ENCODE results near the gene TCERG1L.
"Not testable (repeated sequence)": the region's sequence is repeated elsewhere in the genome, so short reads cannot be mapped to it uniquely, and the experiment has no call there.

The TCERG1L gene

DNA sequence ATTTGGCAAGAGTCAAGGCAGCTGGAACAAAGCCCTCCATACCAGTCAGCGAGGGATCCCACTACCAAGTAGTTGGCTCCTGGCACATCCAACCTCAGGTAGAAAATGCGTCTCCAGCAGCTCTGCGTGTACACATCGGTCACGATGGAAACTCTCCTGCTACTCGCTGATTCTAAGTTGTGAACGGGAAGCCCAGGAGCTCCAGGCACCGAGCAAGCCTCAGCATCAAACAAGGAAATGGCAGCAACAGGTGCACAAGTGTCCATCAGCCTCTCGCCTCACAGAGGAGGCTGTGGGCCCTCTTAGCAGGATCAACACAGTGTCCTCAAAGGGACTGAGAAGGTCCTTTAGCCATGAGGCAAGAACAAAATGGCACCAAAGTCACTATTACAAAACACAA lies 127.0 kb downstream of the TCERG1L start:
- no peak for DNase-seq (ENCODE audit: low read depth)

GRCh38 chr10:131183546-131184045 lies 127.9 kb downstream of the TCERG1L start:
- DNase-seq (ENCODE audit: low read depth) = no peak

DNA sequence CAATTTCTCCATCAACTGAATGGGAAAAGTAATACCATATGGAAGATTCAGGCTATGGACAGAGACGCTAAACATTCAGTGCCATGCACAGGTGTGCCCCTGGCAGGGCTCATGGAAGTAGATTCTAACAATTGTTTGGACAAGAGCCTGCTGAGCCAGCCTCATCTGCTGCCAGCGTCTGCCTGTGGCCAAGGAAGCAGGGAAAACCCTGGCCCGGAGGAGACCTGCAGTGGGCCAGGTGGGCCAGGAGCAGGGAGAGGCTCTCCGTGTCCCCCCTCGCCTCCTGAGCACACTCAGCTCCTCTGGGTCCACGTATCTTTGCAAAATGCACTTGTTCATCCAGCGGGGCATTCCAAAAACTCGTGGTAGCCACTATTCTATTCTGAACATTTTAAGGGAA lies 130.1 kb downstream of the TCERG1L start:
- no peak for DNase-seq (ENCODE audit: low read depth)

DNA sequence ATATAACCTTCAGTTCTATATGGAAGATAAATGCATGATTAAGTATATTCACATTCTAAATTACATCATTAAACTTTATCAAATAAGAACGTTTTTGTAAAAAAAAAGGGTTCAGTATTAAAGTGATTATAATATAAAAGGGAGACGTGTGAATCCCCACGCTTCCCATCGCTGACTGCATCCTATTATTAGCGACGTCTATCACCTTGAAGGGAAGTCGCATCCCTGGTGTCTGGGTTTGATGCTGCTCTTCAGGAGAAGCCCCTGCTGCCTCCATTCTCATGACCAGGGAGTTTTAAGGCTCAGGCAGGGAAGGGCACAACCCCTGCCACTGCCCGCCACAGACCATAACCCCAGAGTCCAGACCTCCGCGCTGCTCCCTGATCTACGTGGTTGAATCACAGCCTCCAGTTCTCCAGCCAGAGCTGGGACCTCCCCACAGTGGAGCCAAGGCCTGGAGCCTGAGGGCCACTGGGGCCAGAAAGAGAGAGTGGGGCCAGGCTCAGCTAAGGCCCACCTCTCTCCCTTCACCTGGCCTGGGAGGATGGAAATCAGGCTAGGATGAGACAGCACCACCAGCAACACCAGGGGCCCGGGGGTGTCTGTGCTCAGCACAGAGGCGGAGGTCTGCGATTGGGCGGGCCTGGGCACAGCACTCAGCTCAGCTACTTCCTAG lies 130.6 kb downstream of the TCERG1L start:
- DNase-seq (ENCODE audit: low read depth) = no peak

DNA sequence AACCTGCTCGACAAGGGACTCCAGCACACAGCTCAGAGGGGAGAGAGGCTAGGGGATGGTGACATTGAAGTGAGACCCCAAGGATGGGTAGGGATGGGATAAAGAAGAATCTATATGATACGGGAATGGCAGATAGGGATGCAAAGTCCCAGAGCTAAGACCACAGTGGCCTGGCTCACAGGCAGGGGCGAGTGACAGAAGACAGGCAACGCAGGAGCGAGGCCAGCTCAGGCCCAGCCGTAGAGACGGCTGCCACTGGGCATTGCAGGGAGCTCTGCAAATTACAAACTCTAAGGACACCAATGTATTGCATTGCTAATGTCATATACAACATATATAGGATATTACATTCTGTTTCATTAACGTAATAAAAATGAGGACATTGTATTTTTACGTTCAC lies 131.4 kb downstream of the TCERG1L start:
- DNase-seq (ENCODE audit: low read depth) = no peak

- no peak for DNase-seq (ENCODE audit: low read depth)
Measured at GRCh38 chr10:131179361-131179760, 132.2 kb downstream of the TCERG1L start.

DNA sequence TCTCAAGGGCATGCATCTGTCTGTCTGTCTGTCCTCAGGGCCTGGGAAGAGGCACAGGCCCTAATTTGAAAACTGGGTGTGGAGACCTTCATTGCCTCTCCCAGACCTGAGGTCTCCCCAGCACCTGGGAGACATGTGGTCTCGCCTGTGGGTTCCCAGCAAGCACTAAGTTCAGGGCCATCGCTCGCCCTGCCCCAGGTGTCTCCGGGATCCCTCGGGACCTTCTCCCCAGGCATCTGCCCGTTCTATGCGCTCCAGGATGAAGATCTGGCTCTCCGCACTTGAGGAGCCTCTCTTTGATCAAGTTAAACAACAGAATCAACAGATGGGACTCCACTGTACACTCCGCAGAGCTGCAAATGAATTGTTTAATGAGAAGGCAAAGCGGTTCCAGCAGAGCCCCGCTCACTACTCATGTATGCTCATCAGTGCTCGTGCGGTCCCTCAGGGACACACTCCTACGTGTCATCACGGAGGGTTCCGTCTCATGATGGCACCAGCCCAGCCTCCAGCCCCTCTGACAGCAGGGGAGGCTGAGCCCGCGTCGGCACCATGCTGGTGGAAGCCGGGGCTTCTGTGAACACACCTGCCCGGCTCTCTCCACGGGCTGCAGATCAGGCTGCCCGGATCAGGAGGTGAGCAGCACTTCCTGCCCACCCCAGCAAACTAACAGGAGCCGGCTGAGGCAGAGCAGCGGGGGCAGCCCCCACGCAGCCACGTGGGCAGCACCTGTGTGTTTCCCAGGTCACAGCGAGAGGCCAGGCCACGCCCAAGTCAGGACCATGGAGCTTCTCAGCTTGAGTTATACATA lies 132.8 kb downstream of the TCERG1L start:
- DNase-seq (ENCODE audit: low read depth) = no peak

DNA sequence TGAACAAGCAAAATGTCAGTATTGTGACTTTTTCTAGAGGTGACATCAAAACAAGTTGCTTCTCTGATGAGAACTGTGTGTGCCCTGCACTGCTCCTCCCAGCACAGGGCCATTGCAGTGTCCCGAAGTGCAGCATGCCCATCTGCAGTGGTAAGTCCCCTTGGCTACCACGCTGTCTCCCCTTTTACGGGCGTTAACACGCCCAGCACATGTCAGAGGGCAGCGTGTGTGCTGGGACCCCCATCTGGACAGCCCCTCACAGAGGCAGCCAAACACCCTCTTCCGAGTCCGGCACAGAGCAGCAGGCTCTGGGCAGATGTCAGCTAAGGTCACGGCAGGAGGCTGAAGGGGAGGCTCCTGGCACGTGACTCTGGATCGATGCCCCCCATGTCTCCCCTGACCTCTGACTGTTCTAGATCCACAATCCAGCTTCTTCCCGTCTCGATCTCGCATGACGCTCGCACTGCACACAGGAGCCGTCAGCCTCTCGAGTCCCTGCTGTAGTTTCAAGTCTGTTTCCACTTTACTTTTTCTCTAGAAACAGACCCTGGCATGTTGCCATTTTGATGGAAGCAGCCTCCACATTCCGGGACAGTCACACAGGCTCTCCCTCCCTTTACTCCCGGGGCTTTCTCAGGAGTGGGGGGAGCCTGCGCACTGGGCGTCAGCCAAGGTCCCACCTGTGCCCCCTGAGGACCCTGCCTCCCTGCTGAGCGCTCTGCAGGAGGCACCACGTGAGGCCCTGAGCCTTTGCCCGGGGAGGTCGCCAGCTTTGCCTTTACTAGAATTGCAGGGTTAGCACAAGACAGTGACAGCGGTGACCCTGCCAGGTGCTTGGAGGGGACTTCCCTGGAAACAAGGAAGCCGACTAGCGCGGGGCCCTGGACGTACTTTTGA lies 133.8 kb downstream of the TCERG1L start:
- no peak for DNase-seq (ENCODE audit: low read depth)

GRCh38 chr10:131176907-131177306 lies 134.6 kb downstream of the TCERG1L start:
- DNase-seq (ENCODE audit: low read depth) = no peak

- DNase-seq (ENCODE audit: low read depth) = not testable (repeated sequence)
Measured at GRCh38 chr10:131176324-131176723, 135.2 kb downstream of the TCERG1L start.

- DNase-seq (ENCODE audit: low read depth) = no peak
Measured at GRCh38 chr10:131175891-131176290, 135.6 kb downstream of the TCERG1L start.

GRCh38 chr10:131174651-131175540 lies 136.6 kb downstream of the TCERG1L start:
- DNase-seq (ENCODE audit: low read depth) = no peak

DNA sequence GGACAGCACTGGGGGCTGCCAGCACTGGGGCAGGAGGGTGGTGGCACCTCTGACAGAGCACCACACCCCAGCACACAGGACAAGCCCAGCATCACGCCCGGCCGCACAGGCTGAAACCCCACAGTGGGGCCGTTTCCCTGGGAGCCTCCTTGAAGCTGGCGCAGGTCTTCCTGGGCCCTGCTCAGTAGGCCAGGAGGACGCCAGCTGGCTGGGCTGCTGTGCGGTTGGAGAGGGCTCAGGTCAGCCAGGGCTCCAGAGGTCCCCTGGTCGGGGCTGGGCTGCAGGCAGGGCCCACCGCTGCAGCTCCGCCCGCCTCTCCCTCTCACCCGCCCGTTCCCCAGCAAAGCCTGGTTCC lies 137.3 kb downstream of the TCERG1L start:
- no peak for DNase-seq (ENCODE audit: low read depth)

- no peak for DNase-seq (ENCODE audit: low read depth)
Measured at GRCh38 chr10:131173484-131174210, 137.9 kb downstream of the TCERG1L start.

GRCh38 chr10:131172433-131172832 lies 139.1 kb downstream of the TCERG1L start:
- DNase-seq (ENCODE audit: low read depth) = no peak

- DNase-seq (ENCODE audit: low read depth) = no peak
Measured at GRCh38 chr10:131169146-131169545, 142.4 kb downstream of the TCERG1L start.

GRCh38 chr10:131168238-131168875 lies 143.2 kb downstream of the TCERG1L start:
- no peak for DNase-seq (ENCODE audit: low read depth)

DNA sequence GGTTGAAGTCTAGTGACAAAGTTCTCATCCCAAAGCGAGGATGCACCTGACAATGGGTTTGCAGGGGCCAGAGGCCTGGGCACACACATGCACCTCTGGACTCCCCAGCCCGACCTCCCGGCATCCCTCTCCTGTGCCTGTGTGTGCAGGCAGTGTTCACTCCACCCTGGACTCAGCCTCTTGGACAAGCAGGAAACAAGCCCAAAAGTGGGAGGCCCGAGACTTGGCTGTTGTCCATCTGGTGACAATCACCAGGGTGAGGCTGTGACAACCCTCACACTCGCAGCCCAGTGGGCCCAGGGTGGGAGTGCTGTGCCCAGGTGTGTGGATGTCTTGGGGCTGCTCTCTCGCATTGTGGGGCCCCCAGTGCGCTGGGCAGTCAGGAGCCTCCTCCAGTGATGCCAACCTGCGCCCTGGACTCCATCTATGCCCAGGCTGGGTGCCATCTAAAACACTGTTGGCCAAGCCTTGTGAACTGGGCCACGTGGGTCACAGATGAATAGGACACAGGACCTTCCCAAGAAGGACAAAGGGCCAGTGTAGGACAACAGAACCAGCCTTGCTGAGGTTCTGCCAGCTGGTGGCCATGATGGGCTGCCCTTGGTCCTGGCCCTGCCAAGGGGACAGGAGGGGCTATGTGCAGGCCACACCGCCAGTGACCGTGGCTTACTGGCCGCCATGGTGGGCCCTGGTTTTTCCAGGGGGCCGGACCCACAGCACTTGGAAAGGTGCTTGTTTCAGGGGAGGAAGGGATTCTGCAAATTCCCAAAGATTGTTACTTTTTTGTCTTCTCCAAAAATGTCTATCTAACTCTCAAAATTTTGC lies 144.3 kb downstream of the TCERG1L start:
- DNase-seq (ENCODE audit: low read depth) = no peak

GRCh38 chr10:131166486-131166885 lies 145.0 kb downstream of the TCERG1L start:
- no peak for DNase-seq (ENCODE audit: low read depth)

Data from non-pigmented ciliary epithelial cell (primary cell).